Osteocyte (in vitro differentiated cells): Measurements from ENCODE around the gene GRM4. TPM values are rescaled to one million over a fixed set of nuclear protein-coding genes. Genes with fewer than 3 reads are reported as not detected.

Experiments used
- DNase-seq: peaks from one replicate; pipeline ENCODE4 v3.0.0; 2021; ENCODE audit warnings: mixed read lengths; ENCODE audit not compliant: unreplicated experiment; ENCODE audit errors: extremely low spot score
- H3K27ac Mint-ChIP-seq: one replicate; pipeline ENCODE4 v1.8.0; 2021; ENCODE audit warnings: mild to moderate bottlenecking, mixed read lengths; ENCODE audit not compliant: unreplicated experiment
- H3K27me3 Mint-ChIP-seq: one replicate; pipeline ENCODE4 v1.8.0; 2021; ENCODE audit warnings: mixed read lengths; ENCODE audit not compliant: unreplicated experiment
- H3K36me3 Mint-ChIP-seq: one replicate; pipeline ENCODE4 v1.8.0; 2021; ENCODE audit warnings: mixed read lengths; ENCODE audit not compliant: unreplicated experiment
- H3K4me1 Mint-ChIP-seq: one replicate; pipeline ENCODE4 v1.8.0; 2021; ENCODE audit warnings: mixed read lengths; ENCODE audit not compliant: unreplicated experiment
- H3K4me3 Mint-ChIP-seq: one replicate; pipeline ENCODE4 v1.8.0; 2021; ENCODE audit warnings: mild to moderate bottlenecking, moderate library complexity, mixed read lengths; ENCODE audit not compliant: unreplicated experiment
- H3K9me3 Mint-ChIP-seq: one replicate; pipeline ENCODE4 v1.8.0; 2021; ENCODE audit warnings: mixed read lengths; ENCODE audit not compliant: unreplicated experiment
- CTCF ChIP-seq: fragments of 200-600 bp; sonication (generic); IDR thresholded peaks from 2 replicates; pipeline ENCODE4 v1.5.0; 2021; ENCODE audit warnings: antibody characterized with exemption, mild to moderate bottlenecking, moderate library complexity
- total RNA-seq: library from RNA; stranded (reverse); gene quantifications from 2 replicates; pipeline ENCODE4 v1.2.1, GENCODE V29; 2021

Gene GRM4
- total RNA-seq, 1 donor from 2014 or later: 0.40 TPM

- no peaks in the 10 kb centered on the region for H3K36me3 Mint-ChIP-seq
- no peak overlapping the region for H3K4me3 Mint-ChIP-seq
- no peaks in the 10 kb centered on the region for H3K4me1 Mint-ChIP-seq
- DNase-seq: no peak
- peaks cover 33% of the 10 kb centered on the region for H3K27me3 Mint-ChIP-seq
- no peak overlapping the region for H3K27ac Mint-ChIP-seq
- no peak for TF ChIP-seq CTCF
- H3K9me3 Mint-ChIP-seq: peaks cover 4% of the 10 kb centered on the region
These were observed 16.1 kb upstream of the GRM4 start for GRCh38 chr6:34161857-34162515.

- no peak for DNase-seq
- Mint-ChIP-seq H3K9me3 (peaks cover 4% of the 10 kb centered on the region), H3K27me3 (peaks cover 19% of the 10 kb centered on the region), H3K4me3 (no peak overlapping the region), H3K36me3 (no peaks in the 10 kb centered on the region), H3K4me1 (no peaks in the 10 kb centered on the region), H3K27ac (no peak overlapping the region)
- no peak for TF ChIP-seq CTCF
These were observed 14.0 kb upstream of the GRM4 start for GRCh38 chr6:34159844-34160243.

- Mint-ChIP-seq H3K9me3 (peaks cover 4% of the 10 kb centered on the region), H3K27ac (no peak overlapping the region), H3K4me3 (no peak overlapping the region), H3K4me1 (peaks cover 2% of the 10 kb centered on the region), H3K36me3 (no peaks in the 10 kb centered on the region), H3K27me3 (peaks cover 18% of the 10 kb centered on the region)
- DNase-seq: no peak
- no peak for TF ChIP-seq CTCF
These were observed 13.0 kb upstream of the GRM4 start for GRCh38 chr6:34158876-34159275.

GRCh38 chr6:34157851-34158250, 12.0 kb upstream of the GRM4 start:
- TF ChIP-seq CTCF: no peak
- Mint-ChIP-seq H3K9me3 (peaks cover 4% of the 10 kb centered on the region), H3K4me1 (peaks cover 2% of the 10 kb centered on the region), H3K4me3 (no peak overlapping the region), H3K36me3 (no peaks in the 10 kb centered on the region), H3K27me3 (peaks cover 25% of the 10 kb centered on the region), H3K27ac (no peak overlapping the region)
- DNase-seq: no peak

- no peak overlapping the region for H3K4me3 Mint-ChIP-seq
- H3K27me3 Mint-ChIP-seq: peaks cover 28% of the 10 kb centered on the region
- no peak overlapping the region for H3K27ac Mint-ChIP-seq
- no peak for TF ChIP-seq CTCF
- H3K36me3 Mint-ChIP-seq: no peaks in the 10 kb centered on the region
- H3K4me1 Mint-ChIP-seq: peaks cover 2% of the 10 kb centered on the region
- H3K9me3 Mint-ChIP-seq: peaks cover 4% of the 10 kb centered on the region
- no peak for DNase-seq
These were observed 11.4 kb upstream of the GRM4 start for GRCh38 chr6:34157236-34157830.
